GM12891 (cell line): Measurements from ENCODE around the gene TAF11L12.
"Not testable (repeated sequence)": the region's sequence is repeated elsewhere in the genome, so short reads cannot be mapped to it uniquely, and the experiment has no call there.

Source experiments
- DNase-seq: peaks from one replicate; pipeline ENCODE4 v3.0.0; 2011; ENCODE audit warnings: low spot score; ENCODE audit not compliant: insufficient read length
- FAIRE-seq: peaks from 2 replicates; lab custom pipeline; 2011; peaks lifted over from hg19 to GRCh38; lab: Jason Lieb, UNC
- PAX5 ChIP-seq: IDR thresholded peaks from 2 replicates; pipeline ENCODE4 v1.6.1; 2011; ENCODE audit warnings: low read length, moderate library complexity, mild to moderate bottlenecking; ENCODE audit not compliant: insufficient read depth, severe bottlenecking
- POLR2A ChIP-seq: IDR thresholded peaks from 2 replicates; pipeline ENCODE4 v1.6.1; 2011; ENCODE audit warnings: low read depth, low read length, control low read depth
- POLR2AphosphoS5 ChIP-seq: IDR thresholded peaks from 2 replicates; pipeline ENCODE4 v1.6.1; 2011; ENCODE audit warnings: low read depth, low read length, control low read depth
- POU2F2 ChIP-seq: IDR thresholded peaks from 2 replicates; pipeline ENCODE4 v1.6.1; 2011; ENCODE audit warnings: low read depth, mild to moderate bottlenecking, control low read depth, low read length, moderate library complexity
- SPI1 ChIP-seq: IDR thresholded peaks from 2 replicates; pipeline ENCODE4 v1.6.1; 2011; ENCODE audit warnings: low read depth, low read length, control low read depth
- TAF1 ChIP-seq: IDR thresholded peaks from 2 replicates; pipeline ENCODE4 v1.6.1; 2011; ENCODE audit warnings: low read depth, low read length, control low read depth

TAF11L12 gene

DNA sequence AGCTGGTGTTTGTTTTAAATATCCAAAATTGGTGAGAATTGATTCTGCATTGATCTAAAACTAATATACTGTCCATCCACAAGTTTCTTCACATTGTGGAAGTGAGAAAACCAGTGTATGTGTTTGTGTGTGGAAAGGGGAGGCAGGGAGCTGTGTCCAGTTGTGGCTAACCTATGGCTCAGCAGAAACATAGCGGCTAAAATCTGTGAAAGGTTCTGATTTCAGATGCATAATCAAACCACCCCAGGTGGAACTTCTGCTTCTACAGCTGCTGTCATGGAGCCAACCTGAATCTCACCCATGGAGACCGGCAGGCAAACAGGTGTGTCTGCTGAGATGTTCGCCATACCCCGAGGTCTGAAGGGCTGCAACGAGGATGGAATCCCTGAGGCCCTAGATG, 24.0 kb downstream of the TAF11L12 start, which contains the start of gene TAF11L14:
Gene TAF11L14 (plus strand): TSS at position 301 of the 400 bp plus-strand sequence.
- FAIRE-seq: no peak
- DNase-seq: no peak
- TF ChIP-seq SPI1 (no peak), POLR2A (no peak), TAF1 (no peak), PAX5 (no peak), POU2F2 (no peak), POLR2AphosphoS5 (no peak)

DNA sequence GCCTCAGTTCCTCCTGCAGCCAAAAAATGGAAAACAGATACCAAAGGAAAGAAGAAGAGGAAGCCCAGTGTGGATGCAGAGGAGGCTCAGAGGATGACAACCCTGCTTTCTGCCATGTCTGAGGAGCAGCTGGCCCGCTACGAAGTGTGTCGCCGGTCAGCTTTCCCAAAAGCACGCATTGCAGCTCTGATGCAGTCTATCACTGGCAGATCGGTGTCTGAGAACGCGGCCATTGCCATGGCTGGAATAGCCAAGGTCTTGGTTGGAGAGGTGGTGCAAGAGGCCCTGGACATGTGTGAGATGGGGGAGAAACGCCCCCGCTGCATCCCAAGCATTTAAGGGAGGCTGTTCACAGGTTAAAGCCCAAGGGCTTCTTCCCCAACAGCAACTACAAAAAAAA, 39.0 kb downstream of the TAF11L12 start:
- not testable (repeated sequence) for FAIRE-seq, DNase-seq

DNA sequence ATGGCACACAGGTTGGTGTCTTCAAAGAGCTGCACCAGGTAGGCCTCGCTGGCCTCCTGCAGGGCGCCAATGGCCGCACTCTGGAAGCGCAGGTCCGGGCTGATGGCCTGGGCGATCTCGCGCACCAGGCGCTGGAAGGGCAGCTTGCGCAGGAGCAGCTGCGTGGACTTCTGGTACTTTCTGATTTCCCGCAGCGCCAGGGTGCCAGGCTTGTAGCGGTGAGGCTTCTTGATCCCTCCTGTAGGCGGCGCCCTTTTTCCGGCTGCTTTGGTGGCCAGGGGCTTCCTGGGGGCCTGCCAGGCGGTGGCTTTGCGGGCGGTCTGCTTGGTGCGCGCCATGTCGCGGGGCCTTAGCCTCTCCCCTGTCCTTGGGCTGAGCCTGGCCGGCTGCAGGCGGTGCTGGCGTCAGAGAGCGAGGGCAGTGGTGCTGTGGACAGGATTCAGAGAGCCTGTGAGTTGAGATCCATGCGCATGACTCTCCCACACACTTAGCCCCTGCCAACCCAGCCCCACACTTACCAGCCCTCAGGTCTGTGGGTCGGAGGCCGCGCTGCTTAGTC, 45.1 kb downstream of the TAF11L12 start:
- FAIRE-seq, DNase-seq: not testable (repeated sequence)

DNA sequence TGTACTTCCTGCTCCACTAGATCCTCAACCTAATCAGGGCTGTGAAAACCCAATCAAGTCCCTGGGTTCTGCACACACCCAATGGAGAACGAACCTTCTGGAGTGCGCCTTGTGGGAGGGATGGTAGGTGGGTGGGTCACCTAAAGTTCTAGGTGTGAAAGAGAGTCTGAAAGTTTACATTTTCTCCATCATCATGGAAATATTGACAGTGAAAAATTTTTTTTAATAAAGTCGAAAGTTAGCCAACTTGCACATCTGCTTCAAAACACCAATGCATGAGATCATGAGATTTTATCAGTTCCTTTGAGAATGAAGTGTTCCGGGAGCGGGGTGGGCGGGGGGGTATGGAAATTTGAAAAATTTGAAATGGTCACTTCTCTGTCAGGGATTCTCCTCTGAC, 45.7 kb downstream of the TAF11L12 start:
- no peak for FAIRE-seq
- TF ChIP-seq PAX5 (no peak), POLR2AphosphoS5 (no peak), POLR2A (no peak), POU2F2 (no peak), SPI1 (no peak), TAF1 (no peak)
- DNase-seq: no peak
